Right hindlimb (tissue), 1 donor: ENCODE measurements around the gene HOPX.
"Not testable (repeated sequence)": the region's sequence is repeated elsewhere in the genome, so short reads cannot be mapped to it uniquely, and the experiment has no call there.

Experiments
- DNase-seq: peaks from one replicate; pipeline ENCODE4 v3.0.0-alpha.2; 2018

HOPX gene

GRCh38 chr4:56686537-56687231 lies 5.6 kb upstream of the HOPX start:
- DNase-seq: no peak

DNA sequence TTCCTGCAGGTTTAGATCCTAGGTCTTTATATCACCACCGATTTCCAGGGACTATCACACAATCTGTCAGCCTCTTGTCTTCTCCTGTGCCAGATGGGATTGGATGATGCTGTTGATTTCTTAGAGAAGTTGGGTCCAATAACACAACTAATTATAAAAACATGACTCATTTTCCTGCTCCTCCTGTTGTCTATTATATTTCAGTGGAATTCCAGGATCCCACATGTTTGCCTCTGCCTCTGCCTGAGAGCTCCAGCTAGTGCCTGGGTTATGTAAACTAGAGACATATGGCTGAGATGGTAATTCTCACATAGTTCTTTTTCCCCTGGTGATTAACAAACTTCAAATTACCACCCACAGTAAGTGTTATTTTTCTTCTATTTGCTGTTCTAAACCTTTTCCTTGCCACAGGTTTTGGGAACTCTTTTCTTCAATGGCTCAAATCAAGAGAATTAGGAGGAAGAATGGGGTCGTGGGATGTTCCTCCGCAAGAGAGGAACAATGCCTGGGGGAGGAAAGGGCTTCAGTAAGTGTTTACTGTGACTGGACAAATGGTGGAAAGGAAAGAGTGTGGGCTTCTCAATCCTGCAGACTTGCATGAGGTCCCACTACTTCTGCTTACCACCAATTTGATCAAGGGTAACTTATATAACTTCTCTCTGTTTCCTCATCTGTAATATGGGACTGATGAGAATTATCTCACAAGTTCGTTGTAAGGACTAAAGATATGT lies 3.4 kb upstream of the HOPX start:
- no peak for DNase-seq

DNA sequence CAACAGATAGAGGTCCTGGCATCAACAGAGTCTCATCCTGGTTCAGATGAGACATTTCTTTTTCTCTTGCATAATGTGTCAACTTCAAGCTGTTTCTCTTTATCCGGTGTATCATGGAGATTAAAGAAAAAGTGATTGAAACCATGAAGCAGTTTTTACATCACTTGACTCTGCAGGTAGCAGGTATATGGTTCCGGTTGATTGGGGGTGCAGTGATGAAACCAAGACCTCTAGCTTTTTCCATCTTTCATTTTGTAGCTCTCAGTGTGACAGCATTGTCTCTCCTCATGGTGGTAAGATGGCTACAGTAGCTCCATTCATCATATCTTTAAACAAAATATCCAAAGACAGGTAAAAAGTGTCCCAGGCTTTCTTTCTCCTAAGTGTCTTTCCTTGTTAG lies 2.4 kb upstream of the HOPX start:
- no peak for DNase-seq

DNA sequence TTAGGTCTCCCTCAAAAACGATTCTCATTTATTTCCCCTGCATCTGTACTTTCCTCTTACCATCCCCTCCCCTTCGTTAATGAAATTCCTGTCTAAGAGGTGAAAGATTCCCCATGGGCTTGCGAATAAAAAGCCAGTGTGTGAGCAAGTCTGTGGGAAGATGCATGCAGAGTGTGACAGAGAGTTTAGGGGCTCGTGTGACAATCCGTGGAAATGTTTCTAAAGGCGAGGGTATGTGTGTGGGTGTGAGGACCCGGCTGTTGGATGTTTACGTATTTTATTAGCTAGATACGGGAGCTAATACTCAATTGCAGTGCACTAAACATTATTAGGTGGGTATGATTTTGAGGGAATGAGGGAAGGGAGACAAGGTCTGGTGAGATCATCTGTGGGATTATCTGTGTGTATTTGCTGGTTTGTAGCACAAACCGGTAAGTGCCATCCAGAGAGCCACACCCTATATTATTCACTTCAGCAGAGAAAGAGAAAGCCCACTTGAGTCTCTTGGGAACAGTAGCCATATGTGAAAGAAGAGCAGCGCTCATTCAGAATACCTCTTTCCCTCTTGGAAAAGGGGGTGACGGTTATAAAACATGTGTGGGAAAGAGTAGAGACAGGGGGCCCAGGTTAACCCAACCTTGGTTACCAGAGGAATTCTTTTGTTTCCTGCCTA lies 893 bp upstream of the HOPX start:
- DNase-seq: no peak

- DNase-seq: no peak
Observed at GRCh38 chr4:56680266-56680665, 830 bp downstream of the HOPX start.

GRCh38 chr4:56677711-56678110 lies 3.4 kb downstream of the HOPX start:
- no peak for DNase-seq

DNA sequence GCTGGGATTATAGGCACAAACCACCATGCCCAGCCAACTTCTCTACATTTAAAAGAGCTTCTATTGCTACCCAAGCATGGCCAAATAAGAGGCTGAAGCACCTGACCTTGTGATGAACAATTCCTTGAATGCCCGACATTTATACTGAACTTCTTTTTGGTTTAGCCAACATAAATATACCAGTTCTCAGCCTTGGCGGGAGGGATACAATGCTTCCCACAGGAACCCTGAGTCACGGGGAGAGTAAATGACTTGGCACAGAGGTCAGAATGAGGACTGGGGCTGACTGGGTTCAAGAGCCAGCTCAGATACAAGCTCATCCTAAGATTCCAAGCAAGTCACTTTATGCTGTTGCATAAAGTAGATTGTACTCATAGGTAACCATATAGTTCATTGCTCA lies 6.1 kb downstream of the HOPX start:
- no peak for DNase-seq

DNA sequence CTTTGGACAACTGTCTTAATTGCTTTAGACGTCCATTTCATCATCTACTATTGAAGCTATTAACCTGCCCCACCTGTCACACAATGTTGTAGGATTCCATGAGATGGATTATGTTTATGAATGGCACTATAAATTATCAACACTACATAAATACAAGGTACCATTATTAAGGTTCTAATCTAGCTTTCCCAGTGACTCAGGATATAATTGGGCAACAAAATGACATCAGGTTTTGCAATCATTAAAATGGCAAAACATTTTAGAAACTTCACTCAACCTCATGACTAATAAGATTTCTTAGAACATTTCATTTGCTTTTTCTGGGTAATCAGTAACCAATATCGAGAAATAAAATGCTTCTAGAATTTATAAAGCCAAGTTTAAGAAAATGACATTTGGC lies 9.2 kb downstream of the HOPX start:
- no peak for DNase-seq

- DNase-seq: no peak
Observed at GRCh38 chr4:56671373-56671772, 9.7 kb downstream of the HOPX start.

GRCh38 chr4:56668267-56668666 lies 12.8 kb downstream of the HOPX start:
- no peak for DNase-seq

DNA sequence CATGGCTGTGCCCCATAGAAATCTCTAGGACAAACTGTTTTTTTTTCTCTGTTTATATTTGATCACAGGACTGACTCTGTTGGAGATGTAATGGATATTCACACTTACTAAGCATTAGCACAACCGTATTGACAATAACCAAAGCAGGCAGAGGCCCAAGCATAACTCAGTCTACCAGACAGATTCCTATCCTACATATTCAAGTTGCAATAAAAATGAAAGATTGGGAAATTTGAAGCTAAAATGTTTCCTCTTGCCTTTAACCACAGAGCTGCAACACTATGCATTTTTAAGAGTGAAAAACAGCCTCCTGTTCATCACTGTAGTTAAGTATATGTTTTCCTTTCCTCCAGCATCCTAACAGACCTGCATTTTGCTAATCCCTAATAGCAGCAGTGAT lies 13.7 kb downstream of the HOPX start:
- not testable (repeated sequence) for DNase-seq

DNA sequence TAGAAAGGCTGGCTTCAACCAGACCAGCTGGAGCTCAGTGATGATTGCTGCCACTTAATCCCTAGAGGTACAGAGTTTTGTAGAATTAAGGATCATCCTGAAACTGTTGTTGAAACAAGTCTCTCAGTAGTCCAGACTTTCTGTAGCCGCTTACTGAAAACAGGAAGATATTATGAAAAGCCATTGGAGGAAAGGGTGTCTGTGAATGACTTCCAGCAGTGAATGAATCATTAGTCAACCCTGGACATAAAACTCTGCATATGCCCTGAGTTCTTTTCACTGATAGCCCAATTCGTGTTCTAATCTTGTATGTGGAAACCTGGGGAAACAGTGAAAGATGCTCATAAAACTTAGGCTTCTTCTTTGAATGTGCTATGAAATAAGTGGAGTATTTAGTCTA lies 14.8 kb downstream of the HOPX start:
- DNase-seq: no peak

DNA sequence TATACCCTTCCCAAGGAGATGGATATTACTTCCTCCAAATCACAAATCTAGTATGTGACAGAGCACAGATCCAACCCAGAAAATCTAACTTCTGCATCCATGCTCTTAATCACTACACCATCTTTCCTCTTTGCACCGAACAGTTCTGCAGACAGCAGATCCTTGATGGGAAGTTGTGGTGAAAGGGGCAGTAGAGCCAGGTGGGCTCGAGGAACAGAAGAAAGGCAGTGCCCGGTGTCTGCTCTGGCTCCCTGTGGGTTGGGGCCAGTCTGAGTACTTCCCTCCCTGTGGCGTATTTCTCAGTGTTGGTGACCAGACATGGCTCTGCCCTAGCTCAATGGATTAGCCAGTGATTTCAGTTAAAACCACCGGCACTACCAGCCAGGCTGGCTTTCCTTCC lies 15.3 kb downstream of the HOPX start:
- no peak for DNase-seq

GRCh38 chr4:56662782-56663468 lies 18.2 kb downstream of the HOPX start:
- no peak for DNase-seq

- DNase-seq: no peak
Observed at GRCh38 chr4:56659946-56660345, 21.1 kb downstream of the HOPX start.

GRCh38 chr4:56658528-56658927 lies 22.6 kb downstream of the HOPX start:
- no peak for DNase-seq

GRCh38 chr4:56657818-56658217 lies 23.3 kb downstream of the HOPX start:
- no peak for DNase-seq

DNA sequence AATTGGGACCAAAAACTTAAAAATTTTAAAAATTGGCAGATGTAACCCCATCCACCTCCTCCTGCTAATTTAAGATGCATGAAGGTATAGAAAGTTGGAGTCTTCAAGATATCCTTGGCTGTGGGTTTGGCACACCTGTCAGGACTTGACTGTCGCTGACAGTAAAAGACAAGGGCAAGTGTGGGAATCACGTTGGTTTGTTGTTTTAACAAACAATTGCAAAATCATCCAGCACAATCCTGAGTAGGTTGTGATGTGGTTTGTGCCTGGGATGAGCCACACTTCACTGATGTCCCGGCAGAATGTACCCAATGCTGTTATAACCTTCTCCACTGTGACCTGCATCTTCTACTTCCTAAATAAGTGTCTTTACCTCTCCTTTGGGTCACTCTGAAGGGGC lies 24.0 kb downstream of the HOPX start:
- DNase-seq: no peak

DNA sequence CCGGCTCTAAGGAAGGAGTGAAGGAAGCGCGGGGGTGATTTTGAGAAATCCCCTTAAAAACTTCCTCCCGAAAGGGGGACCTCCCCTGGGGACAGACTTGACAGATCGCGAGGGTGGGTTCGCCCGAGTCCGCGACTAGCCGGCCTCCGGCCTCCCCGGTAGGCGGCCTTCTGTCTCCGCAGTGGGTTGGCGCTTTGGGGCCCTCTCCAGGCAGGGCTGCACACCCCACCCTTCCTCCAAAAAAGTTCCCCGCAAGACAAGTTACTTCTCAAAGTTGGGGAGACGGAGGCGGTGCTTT lies 24.8 kb downstream of the HOPX start:
- peak; percentile 46 for DNase-seq

DNA sequence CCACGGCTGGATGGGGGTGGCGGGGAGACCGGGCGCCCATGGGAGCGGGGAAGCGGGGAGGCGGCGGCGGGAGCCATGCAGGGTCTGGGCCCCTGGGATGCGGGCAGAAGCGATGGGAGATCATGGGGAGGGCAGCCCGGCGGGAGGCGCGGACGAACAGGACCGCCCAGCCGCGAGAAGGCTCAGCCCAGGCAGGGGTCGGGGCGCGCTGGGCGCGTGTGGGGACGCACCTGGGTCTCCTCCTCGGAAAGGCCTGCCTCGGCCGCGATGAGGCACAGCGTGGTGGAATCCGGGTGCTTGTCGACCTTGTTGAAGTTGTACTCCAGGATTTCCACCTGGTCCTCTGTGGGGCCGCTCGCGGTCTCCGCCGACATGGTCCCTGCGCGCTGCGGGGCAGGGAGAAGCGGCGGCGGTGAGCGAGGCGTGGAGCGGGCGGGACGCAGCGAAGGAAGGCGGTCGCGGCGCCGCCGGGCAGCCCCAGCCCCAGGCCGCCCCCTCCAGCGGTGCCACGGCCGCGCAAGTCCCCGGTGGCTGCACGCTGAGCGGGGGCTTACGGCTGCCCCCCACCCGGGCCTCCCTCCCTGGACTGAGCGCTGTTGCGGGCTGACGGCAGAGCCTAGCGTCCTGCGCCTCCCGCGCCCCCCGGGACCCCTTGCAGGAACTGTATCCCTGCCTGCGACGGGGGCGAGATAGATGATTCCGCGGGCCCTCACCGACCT lies 25.3 kb downstream of the HOPX start:
- peak; percentile 42 for DNase-seq

- DNase-seq: peak; percentile 59
Observed at GRCh38 chr4:56655209-56655626, 25.9 kb downstream of the HOPX start.

GRCh38 chr4:56654238-56654632 lies 26.9 kb downstream of the HOPX start:
- no peak for DNase-seq
